Measurements from ENCODE around the gene SH3RF3.

SH3RF3 gene

DNA sequence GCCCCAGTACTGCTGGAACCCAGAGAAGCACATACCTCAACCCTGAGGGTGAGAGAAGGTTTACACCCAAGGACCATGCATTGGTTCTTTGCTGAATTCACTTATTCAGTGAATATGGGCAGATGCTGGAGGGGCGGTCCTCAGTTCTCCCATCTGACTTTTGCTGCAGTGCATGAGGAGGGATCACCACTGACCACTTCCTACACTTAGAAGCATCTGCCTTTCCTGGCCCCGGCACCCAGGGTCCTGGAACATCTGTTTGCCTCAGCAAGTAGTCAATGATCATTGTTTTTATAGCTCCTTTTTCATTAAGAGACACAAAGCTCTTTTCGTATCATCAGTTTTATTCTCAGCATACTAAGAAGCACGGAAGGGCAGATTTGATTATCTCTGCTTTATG is 211.4 kb downstream of the SH3RF3 start:
- no peak for DNase-seq (ENCODE audit: low read depth)

DNA sequence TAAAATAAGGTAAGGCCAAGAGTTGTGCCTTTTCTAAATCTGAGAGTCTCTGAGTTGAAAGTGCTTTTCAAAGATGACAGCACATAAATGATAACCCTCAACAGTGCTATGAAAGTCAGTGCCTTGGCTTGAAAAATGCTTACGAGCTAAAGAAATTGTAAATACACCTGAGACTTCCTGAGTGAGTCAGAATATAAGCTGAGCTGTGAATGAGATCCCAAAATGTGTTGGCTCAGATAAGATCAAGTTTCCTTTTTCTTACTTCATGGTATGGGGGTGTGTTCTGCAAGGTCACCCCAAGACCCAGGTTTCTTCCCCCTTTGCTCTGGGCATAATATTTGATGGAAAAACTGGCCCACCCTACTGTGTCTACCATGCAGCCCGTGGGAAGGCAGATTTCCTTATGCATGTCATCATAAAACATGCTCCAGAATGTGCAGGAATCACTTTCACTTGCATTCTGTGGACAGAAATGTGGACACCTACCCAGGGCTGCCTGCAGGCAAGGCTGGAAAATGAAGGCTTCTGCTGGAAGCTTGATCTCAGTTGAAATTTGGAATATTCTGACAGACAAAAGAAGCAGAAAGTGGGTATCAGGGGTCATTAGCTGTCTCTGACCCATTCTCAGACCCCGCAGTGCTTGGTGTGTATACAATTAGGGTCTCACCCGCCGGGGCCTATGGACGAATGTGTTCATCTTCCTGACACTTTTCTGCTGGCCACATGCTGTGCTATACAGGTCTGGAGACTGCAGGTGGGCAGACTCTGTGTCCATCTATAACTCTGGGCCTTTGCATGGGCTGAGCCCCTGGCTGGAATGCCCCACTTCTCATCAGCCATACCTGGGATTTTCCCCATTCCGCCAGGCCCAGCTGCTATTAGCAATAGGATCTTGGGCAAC is 212.6 kb downstream of the SH3RF3 start:
- DNase-seq (ENCODE audit: low read depth) = no peak

DNA sequence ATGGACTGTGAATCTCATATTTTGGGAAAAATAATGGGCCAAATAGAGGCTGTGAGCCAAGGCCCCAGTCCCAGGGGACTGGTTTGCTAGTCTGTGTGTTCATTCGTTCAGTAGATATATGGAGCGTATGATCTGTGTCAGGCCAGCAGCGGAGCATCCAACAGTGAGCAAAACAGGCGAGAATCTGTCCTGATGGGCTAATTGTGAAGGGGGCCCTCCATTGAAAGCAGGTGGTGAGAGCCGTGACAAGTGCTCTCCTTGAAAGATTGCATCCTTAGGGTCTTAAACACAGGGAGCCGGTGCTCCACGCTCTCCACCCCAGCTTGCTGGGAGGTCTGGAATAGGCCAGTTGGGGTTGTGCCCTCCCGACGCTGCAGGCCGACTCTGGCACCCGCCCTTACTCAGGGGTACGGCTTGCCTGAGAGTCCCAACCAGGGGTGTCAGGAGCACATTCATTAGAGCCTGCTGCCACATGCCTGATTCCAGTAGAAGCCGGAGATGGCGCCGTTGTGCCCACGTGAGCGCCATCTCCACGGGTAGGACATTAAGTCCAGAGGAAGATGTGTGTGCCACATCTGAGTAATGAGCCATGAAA is 213.3 kb downstream of the SH3RF3 start:
- no peak for DNase-seq (ENCODE audit: low read depth)

DNA sequence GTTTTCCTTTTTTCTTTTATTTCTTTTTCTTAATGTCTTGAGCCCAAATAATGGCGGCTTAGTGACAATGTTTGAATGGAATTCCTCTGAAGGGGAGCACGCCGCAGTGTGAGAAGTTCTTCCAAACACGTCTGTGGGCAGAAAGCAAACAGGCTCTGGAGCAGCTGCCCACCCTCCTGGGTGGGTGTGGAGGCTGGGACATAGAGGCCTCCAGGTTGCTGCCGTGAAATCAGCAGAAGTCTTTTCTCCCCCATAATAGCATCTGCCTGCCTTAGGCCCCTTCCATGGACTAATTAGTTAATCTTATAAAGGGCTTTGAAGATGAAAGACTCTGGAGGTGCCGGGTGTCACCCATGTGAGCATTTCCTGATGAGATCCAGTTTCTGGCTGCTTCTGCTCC is 213.9 kb downstream of the SH3RF3 start:
- DNase-seq (ENCODE audit: low read depth) = no peak

DNA sequence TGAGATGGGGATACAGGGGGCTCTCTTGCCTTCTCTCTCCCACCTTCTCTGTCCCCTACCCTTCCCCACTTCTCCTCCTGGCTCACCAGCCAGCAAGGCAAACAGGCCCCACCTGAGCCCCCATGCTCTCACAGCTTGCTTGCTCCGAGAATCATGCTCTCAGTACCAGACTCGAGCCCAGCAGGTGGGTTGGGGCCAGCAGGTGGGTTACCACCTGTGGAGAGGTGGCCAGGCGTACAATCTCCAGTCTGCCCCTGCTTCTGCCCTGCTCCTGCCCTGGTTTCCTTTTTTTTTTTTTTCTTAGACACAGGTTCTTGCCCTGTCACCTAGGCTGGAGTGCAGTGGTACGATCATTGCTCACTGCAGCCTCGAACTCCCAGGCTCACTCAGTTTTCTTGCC is 214.5 kb downstream of the SH3RF3 start:
- DNase-seq (ENCODE audit: low read depth) = no peak

DNA sequence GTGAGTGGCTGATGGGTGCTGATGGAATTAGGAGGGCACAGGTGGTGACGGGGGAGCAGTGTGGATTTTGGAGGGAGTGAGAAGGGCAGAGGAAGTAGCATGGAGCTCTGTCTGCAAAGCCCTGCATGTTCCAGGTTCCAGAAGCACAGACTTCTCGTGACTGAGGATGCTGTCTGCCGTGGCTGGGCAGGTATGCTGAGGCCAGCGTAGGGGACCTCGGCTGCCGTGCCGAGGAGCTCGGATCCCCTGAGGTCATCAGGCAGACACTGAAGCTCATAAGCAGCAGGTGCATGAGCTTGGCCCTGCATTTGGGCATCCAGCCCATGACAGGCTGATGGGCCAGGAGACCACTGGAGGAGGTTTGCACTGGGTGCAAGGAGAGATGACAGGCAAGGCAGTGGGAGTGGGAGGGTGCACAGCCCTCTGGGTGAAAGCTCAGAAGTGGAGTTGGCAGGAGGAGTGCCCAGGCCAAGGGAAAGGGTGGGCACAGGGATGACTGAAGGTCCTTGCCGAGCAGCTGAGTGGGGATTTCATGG is 215.3 kb downstream of the SH3RF3 start:
- DNase-seq (ENCODE audit: low read depth) = no peak

DNA sequence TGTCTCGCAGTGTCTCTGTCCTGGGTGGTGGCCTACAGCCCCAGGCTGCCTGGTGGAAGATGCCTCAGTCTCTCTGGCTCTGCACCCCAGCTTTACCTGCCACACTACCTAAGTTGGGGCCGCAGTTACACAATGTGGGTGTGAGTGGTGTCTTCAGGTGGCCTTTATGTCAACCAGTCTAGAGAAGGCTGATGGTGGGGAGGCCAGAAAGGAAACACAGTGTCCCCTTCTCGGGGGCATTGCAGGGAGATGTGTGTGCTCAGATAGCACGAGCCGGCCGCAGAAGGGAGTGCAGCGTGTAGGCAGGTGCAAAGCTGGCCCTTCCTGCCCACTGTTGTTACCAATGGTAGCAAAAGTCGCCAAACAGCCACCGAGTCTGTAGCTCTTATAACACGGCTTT is 216.1 kb downstream of the SH3RF3 start:
- DNase-seq (ENCODE audit: low read depth) = no peak

DNA sequence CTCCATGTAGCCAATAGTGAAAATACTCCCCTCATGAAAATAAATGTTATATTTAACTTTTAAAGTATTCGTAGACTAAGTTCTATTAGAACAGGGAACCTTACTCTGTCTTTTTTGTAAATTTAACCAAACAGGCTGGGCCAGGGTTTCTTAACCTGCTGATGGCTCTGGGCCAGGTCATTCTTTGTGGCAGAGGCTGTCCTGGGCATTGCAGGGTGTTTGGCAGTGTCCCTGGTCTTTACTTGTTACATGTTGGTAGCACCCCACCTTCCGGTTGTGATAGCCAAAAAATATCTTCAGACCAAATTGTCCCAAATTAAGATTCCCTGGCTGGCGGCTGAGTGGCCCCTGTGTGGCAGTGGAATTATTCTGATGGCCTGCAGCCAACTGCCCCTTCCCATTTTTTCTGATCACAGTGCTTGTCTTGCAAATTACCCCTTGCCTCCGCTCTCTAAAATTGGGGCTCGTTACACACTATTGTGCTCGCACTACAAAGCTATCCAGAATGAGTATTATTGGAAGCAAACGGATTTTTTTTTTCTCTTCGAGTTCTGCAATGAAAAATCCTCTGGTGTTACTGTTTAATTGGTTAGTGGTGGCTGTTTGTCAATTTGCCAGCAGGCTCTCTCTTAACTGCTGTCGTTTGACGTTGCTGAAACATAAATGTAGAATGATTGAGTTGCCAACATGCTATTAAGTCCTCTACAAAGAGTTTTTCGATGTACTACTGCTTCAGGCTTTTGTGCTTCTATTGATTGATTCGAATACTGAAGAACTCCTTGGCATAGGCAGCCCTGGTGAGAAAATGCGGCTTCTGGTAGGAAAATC is 216.9 kb downstream of the SH3RF3 start:
- no peak for DNase-seq (ENCODE audit: low read depth)

DNA sequence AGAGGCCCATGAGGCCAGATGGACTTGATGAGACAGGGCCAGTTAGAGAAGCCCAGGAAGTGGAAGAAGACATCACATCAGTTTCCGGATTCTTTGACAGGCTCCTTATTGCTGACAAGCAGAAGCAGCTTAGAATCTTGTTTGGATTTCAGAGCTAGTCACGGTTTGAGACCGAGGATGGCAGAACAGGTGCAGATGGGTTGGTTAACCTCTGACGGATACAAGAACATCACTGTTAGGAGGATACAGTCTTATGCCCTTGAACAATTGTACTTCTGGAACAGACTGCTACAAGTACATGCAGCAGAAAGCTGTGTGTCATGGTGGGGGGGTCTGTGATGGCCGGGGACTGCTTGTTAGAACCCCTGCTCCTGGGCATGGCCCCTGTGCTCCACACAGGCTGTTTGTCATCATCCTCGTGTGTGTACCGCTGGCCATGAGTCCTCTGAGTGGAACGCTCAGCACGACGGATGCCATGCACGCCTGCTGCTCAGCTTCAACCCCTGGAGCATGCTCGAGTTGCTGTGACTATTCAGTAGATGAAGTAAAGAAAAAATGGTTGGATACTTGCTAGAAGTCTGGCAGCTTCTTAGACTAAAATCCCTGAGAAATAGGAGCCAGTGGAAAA is 217.7 kb downstream of the SH3RF3 start:
- peak; percentile 17 for DNase-seq (ENCODE audit: low read depth)

DNA sequence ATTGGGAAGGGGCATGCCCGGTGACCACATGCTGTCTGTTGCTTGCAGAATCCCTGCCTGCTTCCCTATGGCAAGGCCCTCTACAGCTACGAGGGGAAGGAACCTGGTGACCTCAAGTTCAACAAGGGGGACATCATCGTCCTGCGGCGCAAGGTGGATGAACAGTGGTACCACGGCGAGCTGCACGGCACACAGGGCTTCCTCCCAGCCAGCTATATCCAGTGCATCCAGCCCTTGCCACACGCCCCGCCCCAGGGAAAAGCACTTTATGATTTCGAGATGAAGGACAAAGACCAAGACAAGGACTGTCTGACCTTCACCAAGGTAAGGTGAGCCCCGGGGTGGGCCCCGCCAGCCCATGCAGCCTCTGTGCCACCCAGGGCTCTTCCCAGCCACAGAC is 218.6 kb downstream of the SH3RF3 start:
- no peak for DNase-seq (ENCODE audit: low read depth)

DNA sequence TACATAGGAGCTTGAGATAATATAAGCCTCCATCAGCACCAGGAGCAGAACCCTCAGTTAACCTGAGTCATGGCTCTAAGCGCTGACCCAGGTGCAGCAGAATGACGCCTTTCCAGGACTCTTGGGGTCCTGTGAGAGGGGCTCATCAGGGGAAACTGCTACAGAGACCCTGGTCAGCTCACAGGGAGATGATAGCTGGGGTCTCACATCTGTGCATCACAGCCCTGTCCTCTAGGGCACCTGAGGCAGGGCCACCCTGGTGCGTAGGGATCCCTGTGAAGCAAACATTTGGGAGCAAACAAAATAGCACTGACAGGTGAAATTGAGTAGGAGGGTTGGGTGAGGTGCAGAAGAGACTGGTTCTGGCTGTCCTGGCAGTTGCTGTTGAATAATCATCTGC is 219.2 kb downstream of the SH3RF3 start:
- no peak for DNase-seq (ENCODE audit: low read depth)

DNA sequence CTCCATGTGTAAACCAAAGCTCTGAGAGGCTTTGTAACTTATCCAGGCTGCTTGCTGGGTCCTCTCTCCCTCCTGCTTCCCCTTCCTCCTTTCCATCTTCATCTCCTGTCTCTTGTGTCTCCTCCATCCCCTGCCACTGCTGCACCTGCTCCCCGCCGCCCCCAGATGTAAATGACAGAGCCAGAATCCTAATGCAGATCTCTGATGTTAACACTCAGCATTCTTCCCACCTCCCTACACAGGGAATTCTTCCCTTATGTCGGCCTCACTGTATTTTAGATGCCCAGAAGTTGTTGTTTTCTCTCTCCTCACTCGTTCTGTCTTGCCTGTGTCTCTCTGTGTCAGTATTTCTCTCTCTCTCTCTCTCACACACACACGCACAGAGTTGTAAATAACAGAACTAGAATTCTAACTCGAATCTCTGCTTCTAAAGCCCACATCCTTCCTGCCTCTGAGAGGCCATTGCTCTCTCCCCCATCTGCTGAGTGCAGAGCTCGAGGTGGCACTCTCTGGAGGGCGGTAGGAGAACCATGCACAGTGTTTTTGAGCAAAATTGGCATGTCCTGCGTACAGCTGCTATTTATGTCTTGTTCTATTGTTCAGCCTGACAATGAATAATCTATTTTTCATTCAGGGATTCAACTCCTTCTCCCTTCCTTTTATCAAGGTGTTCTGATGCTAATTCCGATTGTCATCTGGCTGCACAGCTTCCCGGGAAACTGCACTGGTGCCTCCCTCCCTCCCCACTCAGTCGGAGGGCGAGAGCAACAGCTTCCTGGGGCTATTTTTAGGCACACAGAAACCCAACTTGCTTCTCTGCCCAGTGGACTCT is 219.9 kb downstream of the SH3RF3 start:
- DNase-seq (ENCODE audit: low read depth) = no peak

DNA sequence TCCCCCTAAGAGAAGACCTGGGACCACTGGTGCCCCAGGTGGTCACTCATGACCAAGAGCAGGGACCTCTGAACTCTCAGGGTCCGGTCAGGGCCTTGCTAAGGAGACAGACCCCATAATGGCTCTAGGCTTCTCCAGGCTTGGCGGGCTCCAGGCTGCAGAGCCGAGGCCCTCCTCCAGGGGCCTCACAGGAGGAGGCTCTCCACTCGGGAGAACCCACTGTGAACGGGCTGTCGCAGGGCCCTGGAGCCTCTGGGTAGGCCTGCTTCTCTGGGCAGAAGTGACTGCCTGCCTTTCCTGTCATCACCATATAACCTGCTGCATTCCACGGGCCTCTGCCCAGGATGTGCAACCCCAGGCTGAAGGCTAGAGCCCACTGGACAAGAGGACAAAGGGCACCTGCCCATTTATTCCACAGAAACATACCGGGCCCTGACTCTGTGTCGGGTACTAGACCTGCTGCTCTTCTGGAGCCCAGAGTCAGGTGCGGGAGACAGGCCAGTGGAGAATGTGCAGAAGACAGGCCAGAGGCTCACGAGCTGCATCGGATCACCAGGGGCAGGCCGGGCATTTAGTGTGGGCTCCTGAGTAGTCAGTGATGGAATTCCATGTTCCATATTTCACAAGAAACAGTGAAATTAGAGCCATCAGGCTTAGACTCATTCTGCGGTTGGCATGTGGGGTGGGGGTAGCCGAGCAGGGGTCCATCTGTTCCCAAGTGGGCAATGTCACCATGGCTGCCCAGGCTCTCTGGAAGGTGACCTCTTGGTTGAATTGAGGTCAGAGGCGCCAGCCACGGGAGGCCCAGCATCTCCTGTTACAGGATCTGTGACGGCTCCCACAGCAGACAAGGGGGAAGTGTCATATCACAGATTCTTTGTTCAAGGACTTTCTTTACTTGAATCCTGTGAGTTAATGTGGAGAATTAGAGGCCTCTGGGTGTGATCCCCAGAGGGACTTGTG is 220.8 kb downstream of the SH3RF3 start:
- DNase-seq (ENCODE audit: low read depth) = peak; percentile 69

DNA sequence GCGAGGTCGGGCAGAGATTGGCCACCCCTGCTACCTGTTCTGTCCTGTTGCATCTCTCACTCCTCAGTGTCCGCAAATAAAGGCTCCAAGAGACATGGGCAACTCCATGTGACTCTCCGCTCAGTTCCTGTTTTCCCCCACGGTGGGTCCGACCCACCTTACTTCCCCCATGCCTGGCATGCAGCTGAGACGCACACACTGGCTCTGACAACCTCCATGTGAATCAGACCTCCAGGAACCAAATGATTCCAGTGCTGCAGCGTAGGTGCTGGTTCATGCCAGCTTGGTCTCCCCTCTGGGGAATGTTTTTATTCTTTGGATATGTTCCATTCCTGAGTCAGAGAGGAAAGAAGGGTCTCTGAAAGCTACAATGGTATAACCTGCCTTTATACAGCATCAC is 221.5 kb downstream of the SH3RF3 start:
- no peak for DNase-seq (ENCODE audit: low read depth)

DNA sequence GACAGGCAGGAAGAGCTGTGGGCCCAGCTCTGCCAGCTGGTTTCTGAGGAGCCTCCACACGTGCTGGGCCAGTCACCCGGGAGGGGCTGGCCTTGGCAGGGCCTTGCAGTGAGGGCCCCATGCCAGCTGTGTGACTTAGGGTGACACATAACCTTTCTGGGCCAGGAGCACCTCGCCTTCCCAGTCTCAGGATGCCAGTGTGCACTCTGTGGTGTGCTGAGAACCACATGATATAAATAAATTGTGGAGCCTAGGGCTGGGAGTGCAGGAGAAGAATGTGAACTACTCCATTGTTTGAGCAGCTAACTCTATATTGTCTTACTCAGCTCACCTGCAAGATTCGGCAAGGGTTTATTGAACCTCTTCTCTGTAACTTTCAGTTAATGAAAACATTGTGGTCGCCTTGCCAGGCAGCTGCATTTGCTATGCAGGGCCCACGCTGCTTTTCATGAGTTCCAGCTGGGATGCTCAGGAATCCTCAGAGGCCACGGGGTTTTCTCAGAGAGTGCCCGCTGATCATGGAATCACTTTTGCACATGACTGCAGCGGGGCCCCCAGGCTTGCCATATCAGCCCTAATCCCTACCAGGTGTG is 222.3 kb downstream of the SH3RF3 start:
- peak; percentile 80 for DNase-seq (ENCODE audit: low read depth)

DNA sequence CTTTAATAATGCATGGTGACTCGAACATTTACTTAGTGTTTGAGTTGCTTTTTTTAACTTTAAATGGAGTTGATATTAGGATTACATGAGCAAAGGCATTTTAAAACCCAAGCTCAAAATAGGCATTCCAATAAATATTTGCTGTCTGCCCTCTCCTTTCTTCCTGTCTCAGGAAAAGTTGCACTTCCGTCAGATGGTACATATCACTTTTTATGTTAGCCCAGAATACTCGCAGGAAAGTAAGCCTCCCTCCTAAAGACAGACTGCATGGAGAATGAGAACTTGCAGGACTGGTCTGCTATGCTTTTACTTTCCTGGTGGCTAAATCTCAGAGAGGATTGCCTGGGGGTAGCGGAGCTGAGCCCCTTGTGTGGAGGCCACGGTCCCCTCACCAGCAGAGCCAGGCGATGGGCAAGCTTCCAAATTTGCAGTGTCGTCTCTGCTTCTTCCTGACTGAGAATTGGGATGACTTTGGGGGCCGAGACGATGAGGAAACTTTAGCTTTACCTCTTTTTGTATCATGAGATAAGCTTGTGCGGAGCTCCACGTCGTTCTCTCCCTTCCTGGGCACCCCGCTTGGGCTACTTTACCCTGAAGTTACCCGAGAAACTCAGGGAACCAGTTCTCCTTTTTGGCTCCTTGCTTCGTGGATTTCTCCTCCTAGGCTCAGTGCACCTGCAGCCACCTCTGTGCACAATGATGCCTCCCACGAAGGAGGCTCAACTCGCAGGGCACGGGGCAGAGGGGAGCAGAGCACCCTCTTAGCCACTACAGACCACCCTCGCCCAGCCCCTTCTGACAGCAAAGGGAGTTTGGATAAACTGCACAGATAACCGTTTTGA is 223.3 kb downstream of the SH3RF3 start:
- no peak for DNase-seq (ENCODE audit: low read depth)

DNA sequence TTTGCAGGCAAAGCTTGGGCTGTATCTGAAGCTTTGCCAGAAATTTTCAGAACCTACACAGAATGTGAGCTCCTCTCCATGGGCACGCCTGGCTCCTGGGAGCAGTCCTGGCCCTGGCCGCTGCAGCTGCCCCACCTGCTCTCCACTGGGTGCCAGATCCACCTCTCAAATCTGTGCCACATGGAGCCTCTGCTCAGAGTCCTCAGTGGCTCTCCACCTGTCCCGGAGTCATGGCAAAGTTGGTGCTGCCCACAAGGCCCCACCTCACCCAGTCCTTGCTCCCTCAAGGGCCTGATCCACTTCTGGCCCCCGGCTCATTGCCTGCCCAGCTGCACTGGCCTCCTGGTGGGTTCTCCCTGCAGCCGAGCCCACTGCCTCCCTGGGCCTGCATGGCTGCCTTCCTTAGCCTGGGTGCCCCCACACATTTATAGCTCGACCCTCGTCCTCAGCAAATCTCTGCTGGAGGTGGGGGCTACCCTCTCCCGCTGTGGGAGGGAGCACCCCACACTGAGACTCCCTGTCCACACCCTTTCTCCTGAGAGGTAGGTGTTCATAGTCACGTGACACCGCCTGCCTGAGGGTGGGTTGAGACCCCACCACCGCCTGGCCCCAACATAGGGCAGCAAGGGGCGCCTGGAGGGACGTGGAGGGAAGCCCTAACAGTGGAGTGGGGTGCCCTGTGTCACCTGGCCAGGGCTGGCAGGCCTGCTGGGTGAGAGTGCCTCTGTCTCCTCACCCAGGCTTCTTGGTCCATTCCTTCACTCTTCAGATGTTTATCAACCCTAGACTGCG is 224.1 kb downstream of the SH3RF3 start:
- no peak for DNase-seq (ENCODE audit: low read depth)

Data from fibroblast of gingiva (primary cell).